Measurements from ENCODE around the gene AMZ1.
"Not testable (repeated sequence)": the region's sequence is repeated elsewhere in the genome, so short reads cannot be mapped to it uniquely, and the experiment has no call there.

Gene AMZ1

GRCh38 chr7:2721842-2722241 lies 33.8 kb downstream of the AMZ1 start:
- H4K20me1 ChIP-seq (ENCODE audit: insufficient read depth, low read length): no peaks in the 10 kb centered on the region
- H3K4me1 ChIP-seq (ENCODE audit: low read length): no peaks in the 10 kb centered on the region
- H3K36me3 ChIP-seq (replicated peaks; ENCODE audit: low read depth, low read length): no peaks in the 10 kb centered on the region
- H3K27me3 ChIP-seq (ENCODE audit: low read depth, low read length): no peaks in the 10 kb centered on the region
- TF ChIP-seq EZH2phosphoT487 (IDR thresholded peaks at IDR 0.05; ENCODE audit: low read depth) (no peak), CTCF (IDR thresholded peaks at IDR 0.05; ENCODE audit: low read depth, low read length) (no peak)
- H3K27ac ChIP-seq (ENCODE audit: low read length): no peak overlapping the region
- H3K4me3 ChIP-seq (ENCODE audit: low read length): no peak overlapping the region
- no peaks in the 10 kb centered on the region for H3K9me3 ChIP-seq (ENCODE audit: insufficient read depth, low read length)
- H3K9ac ChIP-seq (ENCODE audit: low read length): no peak overlapping the region
- no peak overlapping the region for H3K4me2 ChIP-seq (ENCODE audit: low read length)
- H3K79me2 ChIP-seq (ENCODE audit: low read length): no peaks in the 10 kb centered on the region
- H2AFZ ChIP-seq (ENCODE audit: low read depth, low read length): no peak overlapping the region

- H3K4me3 ChIP-seq (ENCODE audit: low read length): no peak overlapping the region
- no peaks in the 10 kb centered on the region for H4K20me1 ChIP-seq (ENCODE audit: insufficient read depth, low read length)
- no peaks in the 10 kb centered on the region for H3K36me3 ChIP-seq (replicated peaks; ENCODE audit: low read depth, low read length)
- no peak overlapping the region for H3K9ac ChIP-seq (ENCODE audit: low read length)
- no peaks in the 10 kb centered on the region for H3K79me2 ChIP-seq (ENCODE audit: low read length)
- H3K4me2 ChIP-seq (ENCODE audit: low read length): no peak overlapping the region
- no peaks in the 10 kb centered on the region for H3K9me3 ChIP-seq (ENCODE audit: insufficient read depth, low read length)
- H3K27ac ChIP-seq (ENCODE audit: low read length): no peak overlapping the region
- no peaks in the 10 kb centered on the region for H3K27me3 ChIP-seq (ENCODE audit: low read depth, low read length)
- no peak overlapping the region for H2AFZ ChIP-seq (ENCODE audit: low read depth, low read length)
- no peaks in the 10 kb centered on the region for H3K4me1 ChIP-seq (ENCODE audit: low read length)
- no peak for TF ChIP-seq CTCF (IDR thresholded peaks at IDR 0.05; ENCODE audit: low read depth, low read length)
- TF ChIP-seq EZH2phosphoT487 (IDR thresholded peaks at IDR 0.05; ENCODE audit: low read depth): no peak
These were observed 34.6 kb downstream of the AMZ1 start for GRCh38 chr7:2722591-2722990.

GRCh38 chr7:2723138-2723850 lies 35.3 kb downstream of the AMZ1 start:
- no peaks in the 10 kb centered on the region for H4K20me1 ChIP-seq (ENCODE audit: insufficient read depth, low read length)
- no peaks in the 10 kb centered on the region for H3K36me3 ChIP-seq (replicated peaks; ENCODE audit: low read depth, low read length)
- no peak overlapping the region for H3K4me3 ChIP-seq (ENCODE audit: low read length)
- H3K27me3 ChIP-seq (ENCODE audit: low read depth, low read length): no peaks in the 10 kb centered on the region
- H3K9ac ChIP-seq (ENCODE audit: low read length): no peak overlapping the region
- no peak overlapping the region for H3K4me2 ChIP-seq (ENCODE audit: low read length)
- H3K27ac ChIP-seq (ENCODE audit: low read length): no peak overlapping the region
- no peaks in the 10 kb centered on the region for H3K79me2 ChIP-seq (ENCODE audit: low read length)
- H2AFZ ChIP-seq (ENCODE audit: low read depth, low read length): no peak overlapping the region
- H3K9me3 ChIP-seq (ENCODE audit: insufficient read depth, low read length): no peaks in the 10 kb centered on the region
- TF ChIP-seq EZH2phosphoT487 (IDR thresholded peaks at IDR 0.05; ENCODE audit: low read depth) (no peak), CTCF (IDR thresholded peaks at IDR 0.05; ENCODE audit: low read depth, low read length) (no peak)
- H3K4me1 ChIP-seq (ENCODE audit: low read length): no peaks in the 10 kb centered on the region

GRCh38 chr7:2724036-2724435 lies 36.0 kb downstream of the AMZ1 start:
- not testable (repeated sequence) for H2AFZ ChIP-seq (ENCODE audit: low read depth, low read length); H3K9me3 ChIP-seq (ENCODE audit: insufficient read depth, low read length); H3K9ac ChIP-seq (ENCODE audit: low read length); H3K27me3 ChIP-seq (ENCODE audit: low read depth, low read length); H3K4me2 ChIP-seq (ENCODE audit: low read length); H3K27ac ChIP-seq (ENCODE audit: low read length); H4K20me1 ChIP-seq (ENCODE audit: insufficient read depth, low read length); H3K4me1 ChIP-seq (ENCODE audit: low read length); H3K36me3 ChIP-seq (replicated peaks; ENCODE audit: low read depth, low read length); H3K79me2 ChIP-seq (ENCODE audit: low read length); H3K4me3 ChIP-seq (ENCODE audit: low read length)
